ENCODE results near the gene ADPRHL1. TPM values are rescaled to one million over a fixed set of nuclear protein-coding genes. Genes with fewer than 3 reads are reported as not detected.
A peak's percentile ranks its signal among the peaks of the same experiment; 100 is the strongest.

The ADPRHL1 gene
- polyA plus RNA-seq, 3 donors = 0.15 to 0.52 (median 0.27) TPM

DNA sequence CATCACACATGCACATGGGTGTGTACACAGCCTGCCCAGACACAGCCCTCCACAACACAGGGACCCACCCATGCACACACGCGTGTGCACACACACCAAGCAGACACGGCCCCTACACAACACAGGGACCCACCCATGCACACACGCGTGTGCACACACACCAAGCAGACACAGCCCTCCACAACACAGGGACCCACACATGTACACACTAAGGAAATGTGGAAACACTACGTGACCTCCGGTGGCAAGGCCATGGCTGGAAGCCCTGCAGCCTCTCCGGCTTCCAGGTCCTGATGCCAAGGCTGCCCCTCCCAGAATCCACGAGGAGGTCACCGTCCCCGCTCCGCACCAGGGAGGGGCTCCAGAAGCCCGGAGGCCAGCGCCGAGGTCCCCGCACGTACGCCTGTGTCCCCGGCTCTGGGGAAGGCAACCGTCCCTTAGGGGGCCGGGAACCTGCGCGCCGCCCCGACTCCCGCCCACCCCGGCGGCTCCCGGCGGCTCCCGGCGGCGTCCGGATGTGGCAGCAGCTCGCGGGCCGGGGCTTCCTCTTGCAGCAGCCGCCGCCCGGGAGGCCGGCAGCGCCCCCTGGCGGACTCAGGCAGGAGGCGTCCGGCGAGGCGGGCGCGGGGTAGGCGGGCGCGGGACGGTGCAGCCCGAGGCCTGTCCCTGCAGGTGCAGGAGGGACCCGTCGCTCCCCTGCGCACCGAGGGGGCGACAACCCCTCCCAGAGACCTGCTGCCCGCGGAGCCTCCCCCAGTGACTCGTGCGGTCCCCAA lies 59.5 kb downstream of the ADPRHL1 start:
- Mint-ChIP-seq H3K27ac (peak overlapping the region in 1 of 7 donors; percentile 66), H3K36me3 (no peaks in the 10 kb centered on the region), H3K4me3 (peak overlapping the region; percentile 69 to 90), H3K4me1 (peaks cover 5% of the 10 kb centered on the region), H3K27me3 (ENCODE audit: low read depth in 3 of 3) (peaks cover 4 to 12% (median 5%) of the 10 kb centered on the region in 3 donors), H3K9me3 (peaks cover 0 to 11% (median 8%) of the 10 kb centered on the region in 7 donors)
- WGBS (ENCODE audit: insufficient coverage) = 5% methylated on average over 63 of the region's 63 CpGs
- intact Hi-C loops (cut with micrococcal nuclease) = loop anchor here in 1 of 2 donors (1.0 kb wide), 1 partner anchor 451 kb away; no protein-coding TSS in a partner anchor
- H3K27me3 ChIP-seq (ENCODE audit: control insufficient read depth in 2 of 2, insufficient read depth in 2 of 2, low read length in 2 of 2) = no peaks in the 10 kb centered on the region
- DNase-seq = peak; percentile 59 to 77 (median 62)
- TF ChIP-seq, protein P1, sequence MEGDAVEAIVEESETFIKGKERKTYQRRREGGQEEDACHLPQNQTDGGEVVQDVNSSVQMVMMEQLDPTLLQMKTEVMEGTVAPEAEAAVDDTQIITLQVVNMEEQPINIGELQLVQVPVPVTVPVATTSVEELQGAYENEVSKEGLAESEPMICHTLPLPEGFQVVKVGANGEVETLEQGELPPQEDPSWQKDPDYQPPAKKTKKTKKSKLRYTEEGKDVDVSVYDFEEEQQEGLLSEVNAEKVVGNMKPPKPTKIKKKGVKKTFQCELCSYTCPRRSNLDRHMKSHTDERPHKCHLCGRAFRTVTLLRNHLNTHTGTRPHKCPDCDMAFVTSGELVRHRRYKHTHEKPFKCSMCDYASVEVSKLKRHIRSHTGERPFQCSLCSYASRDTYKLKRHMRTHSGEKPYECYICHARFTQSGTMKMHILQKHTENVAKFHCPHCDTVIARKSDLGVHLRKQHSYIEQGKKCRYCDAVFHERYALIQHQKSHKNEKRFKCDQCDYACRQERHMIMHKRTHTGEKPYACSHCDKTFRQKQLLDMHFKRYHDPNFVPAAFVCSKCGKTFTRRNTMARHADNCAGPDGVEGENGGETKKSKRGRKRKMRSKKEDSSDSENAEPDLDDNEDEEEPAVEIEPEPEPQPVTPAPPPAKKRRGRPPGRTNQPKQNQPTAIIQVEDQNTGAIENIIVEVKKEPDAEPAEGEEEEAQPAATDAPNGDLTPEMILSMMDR (IDR thresholded peaks at IDR 0.05) = peak; percentile 91
- peak overlapping the region; percentile 81 for H3K4me2 ChIP-seq (replicated peaks; ENCODE audit: extremely low read depth, low read length, poor library complexity, severe bottlenecking)
- peaks cover 5 to 7% of the 10 kb centered on the region in 2 donors for H3K9me3 ChIP-seq (replicated peaks in 1 of 2; ENCODE audit: control insufficient read depth in 1 of 2, insufficient read depth in 1 of 2, low read length in 2 of 2)
- peaks cover 5 to 12% of the 10 kb centered on the region in 2 donors for H3K4me1 ChIP-seq (ENCODE audit: control insufficient read depth in 1 of 2, insufficient read depth in 2 of 2, low read length in 2 of 2)
- no peaks in the 10 kb centered on the region for H4K20me1 ChIP-seq (ENCODE audit: insufficient read depth, low read length)
- no peaks in the 10 kb centered on the region for H3K36me3 ChIP-seq (replicated peaks in 1 of 2; ENCODE audit: control insufficient read depth in 1 of 2, insufficient read depth in 2 of 2, low read length in 2 of 2)
- H2AFZ ChIP-seq (ENCODE audit: insufficient read depth, low read depth, low read length, poor library complexity, severe bottlenecking) = peak overlapping the region; percentile 91
- peak overlapping the region; percentile 62 for H3K9ac ChIP-seq (ENCODE audit: insufficient read depth, low read length, poor library complexity, severe bottlenecking)
- H3K79me2 ChIP-seq (ENCODE audit: insufficient read depth, low read length) = no peaks in the 10 kb centered on the region
- H3K27ac ChIP-seq (ENCODE audit: low read depth in 1 of 2, low read length in 2 of 2) = no peak overlapping the region
- peak overlapping the region; percentile 55 to 75 (median 59) for H3K4me3 ChIP-seq (replicated peaks in 1 of 3; ENCODE audit: low read depth in 2 of 3, low read length in 3 of 3)

DNA sequence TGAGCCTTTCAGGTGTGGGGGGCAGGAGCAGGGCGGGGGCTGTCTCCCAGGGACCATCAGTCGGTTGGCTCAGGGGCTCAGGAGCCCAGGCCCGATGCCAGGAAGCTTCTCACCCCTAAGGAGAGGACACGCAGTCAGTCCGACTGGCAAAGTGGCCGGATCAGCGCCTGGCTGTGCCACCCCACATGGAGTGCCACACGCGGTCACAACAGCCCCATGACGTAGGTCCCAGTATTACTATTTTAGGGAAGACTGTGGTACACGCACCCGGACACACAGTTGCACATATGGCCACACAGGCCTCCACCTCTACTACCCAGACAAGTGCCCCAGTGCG lies 60.1 kb downstream of the ADPRHL1 start:
- H3K4me1 Mint-ChIP-seq = peaks cover 5% of the 10 kb centered on the region
- H3K4me3 Mint-ChIP-seq = peak overlapping the region; percentile 69 to 90
- H3K9me3 Mint-ChIP-seq = peaks cover 0 to 12% (median 11%) of the 10 kb centered on the region in 7 donors
- Histone ChIP-seq H3K9me3 (replicated peaks in 1 of 2; ENCODE audit: control insufficient read depth in 1 of 2, insufficient read depth in 1 of 2, low read length in 2 of 2) (peaks cover 7 to 8% of the 10 kb centered on the region in 2 donors), H3K9ac (ENCODE audit: insufficient read depth, low read length, poor library complexity, severe bottlenecking) (peak overlapping the region; percentile 62), H3K27ac (ENCODE audit: low read depth in 1 of 2, low read length in 2 of 2) (no peak overlapping the region), H3K27me3 (ENCODE audit: control insufficient read depth in 2 of 2, insufficient read depth in 2 of 2, low read length in 2 of 2) (no peaks in the 10 kb centered on the region), H3K4me2 (replicated peaks; ENCODE audit: extremely low read depth, low read length, poor library complexity, severe bottlenecking) (peak overlapping the region; percentile 81), H3K4me3 (replicated peaks in 1 of 3; ENCODE audit: low read depth in 2 of 3, low read length in 3 of 3) (peak overlapping the region in 1 of 3 experiments; percentile 75), H2AFZ (ENCODE audit: insufficient read depth, low read depth, low read length, poor library complexity, severe bottlenecking) (peak overlapping the region; percentile 91), H3K36me3 (replicated peaks in 1 of 2; ENCODE audit: control insufficient read depth in 1 of 2, insufficient read depth in 2 of 2, low read length in 2 of 2) (no peaks in the 10 kb centered on the region), H3K79me2 (ENCODE audit: insufficient read depth, low read length) (no peaks in the 10 kb centered on the region), H4K20me1 (ENCODE audit: insufficient read depth, low read length) (no peaks in the 10 kb centered on the region), H3K4me1 (ENCODE audit: control insufficient read depth in 1 of 2, insufficient read depth in 2 of 2, low read length in 2 of 2) (peaks cover 5 to 12% of the 10 kb centered on the region in 2 donors)
- TF ChIP-seq, protein P1 (IDR thresholded peaks at IDR 0.05) = no peak
- no peak for DNase-seq
- peak overlapping the region in 1 of 7 donors; percentile 66 for H3K27ac Mint-ChIP-seq
- intact Hi-C loops (cut with micrococcal nuclease) = no loop called here
- H3K36me3 Mint-ChIP-seq = no peaks in the 10 kb centered on the region
- WGBS (ENCODE audit: insufficient coverage) = 90% methylated on average over 9 of the region's 13 CpGs
- H3K27me3 Mint-ChIP-seq (ENCODE audit: low read depth in 3 of 3) = peaks cover 4 to 12% (median 5%) of the 10 kb centered on the region in 3 donors

Data from CD14-positive monocyte (primary cell).